ENCODE measurements around the gene IL10RB.
"Not testable (repeated sequence)": the region's sequence is repeated elsewhere in the genome, so short reads cannot be mapped to it uniquely, and the experiment has no call there.

IL10RB gene

DNA sequence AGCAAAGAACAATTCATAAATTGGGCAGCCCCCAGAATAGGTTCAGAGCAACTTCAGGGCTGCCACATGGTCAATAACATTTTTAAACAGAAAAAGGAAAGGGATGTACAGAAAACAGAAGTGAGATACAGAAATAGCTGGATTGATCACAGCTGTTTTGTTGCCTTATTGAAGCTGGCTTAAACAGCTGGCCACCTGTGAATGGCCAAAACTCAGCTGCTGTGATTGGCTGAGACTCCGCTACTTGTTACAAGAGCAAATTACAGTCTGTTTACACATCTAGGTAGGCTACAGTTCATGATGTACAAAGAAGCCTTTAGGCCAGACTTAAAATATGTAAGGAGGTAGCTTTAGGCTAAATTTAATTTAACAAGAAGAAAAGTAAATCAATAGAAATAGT, 47.0 kb downstream of the IL10RB start:
- FAIRE-seq, result no peak

GRCh38 chr21:33313611-33314010, 47.4 kb downstream of the IL10RB start:
- FAIRE-seq (no peak), DNase-seq (ENCODE audit: insufficient read length, low spot score) (no peak)
- TF ChIP-seq POLR2A (IDR thresholded peaks at IDR 0.05; ENCODE audit: low read depth, low read length), result no peak

More for the DNA sequence above, 47.0 kb downstream of the IL10RB start:
- TF ChIP-seq POLR2A (IDR thresholded peaks at IDR 0.05; ENCODE audit: low read depth, low read length), result no peak
- DNase-seq (ENCODE audit: insufficient read length, low spot score), result no peak

- TF ChIP-seq POLR2A (IDR thresholded peaks at IDR 0.05; ENCODE audit: low read depth, low read length), result no peak
- FAIRE-seq (no peak), DNase-seq (ENCODE audit: insufficient read length, low spot score) (no peak)
These were observed 47.9 kb downstream of the IL10RB start for GRCh38 chr21:33314111-33314510.

- no peak for TF ChIP-seq POLR2A (IDR thresholded peaks at IDR 0.05; ENCODE audit: low read depth, low read length)
- DNase-seq (ENCODE audit: insufficient read length, low spot score), result no peak
- FAIRE-seq, result no peak
These were observed 50.0 kb downstream of the IL10RB start for GRCh38 chr21:33315946-33316710.

- TF ChIP-seq POLR2A (IDR thresholded peaks at IDR 0.05; ENCODE audit: low read depth, low read length), result no peak
These were observed 51.0 kb downstream of the IL10RB start for GRCh38 chr21:33317145-33317544.

GRCh38 chr21:33317786-33318486, 51.8 kb downstream of the IL10RB start:
- TF ChIP-seq POLR2A (IDR thresholded peaks at IDR 0.05; ENCODE audit: low read depth, low read length), result no peak
- no peak for FAIRE-seq
- no peak for DNase-seq (ENCODE audit: insufficient read length, low spot score)

More at GRCh38 chr21:33317145-33317544, 51.0 kb downstream of the IL10RB start:
- FAIRE-seq (no peak), DNase-seq (ENCODE audit: insufficient read length, low spot score) (no peak)

GRCh38 chr21:33321005-33321404, 54.8 kb downstream of the IL10RB start:
- not testable (repeated sequence) for DNase-seq (ENCODE audit: insufficient read length, low spot score); FAIRE-seq

DNA sequence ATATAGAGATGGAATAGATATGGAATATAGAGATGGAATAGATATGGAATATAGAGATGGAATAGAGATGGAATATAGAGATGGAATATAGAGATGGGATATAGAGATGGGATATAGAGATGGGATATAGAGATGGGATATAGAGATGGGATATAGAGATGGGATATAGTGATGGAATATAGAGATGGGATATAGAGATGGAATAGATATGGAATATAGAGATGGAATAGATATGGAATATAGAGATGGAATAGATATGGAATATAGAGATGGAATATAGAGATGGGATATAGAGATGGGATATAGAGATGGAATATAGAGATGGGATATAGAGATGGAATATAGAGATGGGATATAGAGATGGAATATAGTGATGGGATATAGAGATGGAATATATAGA, 57.4 kb downstream of the IL10RB start:
- not testable (repeated sequence) for FAIRE-seq; DNase-seq (ENCODE audit: insufficient read length, low spot score)

DNA sequence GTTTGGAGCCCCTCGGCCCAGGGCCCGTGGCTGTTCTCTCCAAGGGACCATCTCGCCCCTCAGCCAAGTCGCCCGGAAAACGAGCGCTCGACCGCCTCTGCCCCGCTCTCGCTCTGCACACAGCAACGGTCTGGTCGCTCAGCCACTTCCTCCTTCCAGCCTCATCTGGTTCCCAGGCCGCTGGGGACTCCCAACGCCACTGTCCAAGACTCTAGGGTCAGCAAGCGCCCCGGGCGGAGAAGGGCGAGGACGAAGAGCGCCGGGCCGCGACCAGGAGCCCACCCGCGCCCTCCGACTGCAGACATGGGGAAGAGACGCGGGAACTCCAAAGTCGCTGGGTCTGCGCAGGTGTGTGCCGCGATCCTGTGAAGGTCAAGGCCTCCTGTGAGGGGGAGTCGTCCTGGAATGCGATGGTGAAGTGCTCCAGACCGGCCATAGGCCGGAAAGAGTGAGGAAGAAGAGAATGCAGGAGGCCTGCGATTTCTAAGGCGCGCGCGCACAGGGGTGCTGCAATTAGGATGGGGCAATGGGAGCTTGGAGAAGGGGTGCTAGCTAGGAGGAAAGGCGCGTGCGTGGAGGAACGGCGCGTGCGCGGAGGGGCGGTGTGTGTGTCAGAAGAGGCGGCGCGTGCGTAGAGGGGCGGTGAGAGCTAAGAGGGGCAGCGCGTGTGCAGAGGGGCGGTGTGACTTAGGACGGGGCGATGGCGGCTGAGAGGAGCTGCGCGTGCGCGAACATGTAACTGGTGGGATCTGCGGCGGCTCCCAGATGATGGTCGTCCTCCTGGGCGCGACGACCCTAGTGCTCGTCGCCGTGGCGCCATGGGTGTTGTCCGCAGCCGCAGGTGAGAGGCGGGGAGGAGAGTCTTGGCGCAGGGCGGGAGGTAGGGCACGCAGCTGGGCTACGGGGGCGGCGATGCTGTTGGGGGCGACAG, 58.4 kb downstream of the IL10RB start, which contains the start of gene IFNAR1:
Gene IFNAR1 (plus strand): TSS at position 680 of the 931 bp plus-strand sequence. CDS start 86 bp downstream, at position 766.
- peak; percentile 85 for DNase-seq (ENCODE audit: insufficient read length, low spot score)
- peak; percentile 92 for TF ChIP-seq POLR2A (IDR thresholded peaks at IDR 0.05; ENCODE audit: low read depth, low read length)
- peak; percentile 79 for FAIRE-seq

GRCh38 chr21:33325222-33326067, 59.3 kb downstream of the IL10RB start:
- DNase-seq (ENCODE audit: insufficient read length, low spot score) (peak; percentile 47), FAIRE-seq (peak; percentile 58)
- TF ChIP-seq POLR2A (IDR thresholded peaks at IDR 0.05; ENCODE audit: low read depth, low read length), result no peak; the same call in 1 of the 2 replicates

DNA sequence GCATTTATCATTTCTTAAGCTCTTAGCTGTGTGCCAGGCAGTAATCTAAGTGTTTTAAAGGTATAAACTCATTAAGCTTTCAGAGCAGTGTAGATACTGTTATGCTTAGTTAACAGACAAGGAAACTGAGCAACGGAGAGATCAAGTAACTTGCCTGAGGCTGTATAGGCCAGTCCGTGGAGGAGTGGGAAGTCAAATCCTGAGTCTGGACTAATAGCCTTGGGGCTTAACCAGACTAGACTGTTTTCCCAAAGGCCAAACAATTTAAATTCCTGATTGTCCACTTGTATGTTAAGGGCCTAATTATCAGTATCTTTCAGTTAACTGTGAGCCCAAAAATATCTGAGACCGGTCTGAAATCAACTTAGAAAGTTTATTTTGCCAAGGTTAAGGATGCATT, 61.2 kb downstream of the IL10RB start:
- DNase-seq (ENCODE audit: insufficient read length, low spot score) (no peak), FAIRE-seq (no peak)
- no peak for TF ChIP-seq POLR2A (IDR thresholded peaks at IDR 0.05; ENCODE audit: low read depth, low read length)

DNA sequence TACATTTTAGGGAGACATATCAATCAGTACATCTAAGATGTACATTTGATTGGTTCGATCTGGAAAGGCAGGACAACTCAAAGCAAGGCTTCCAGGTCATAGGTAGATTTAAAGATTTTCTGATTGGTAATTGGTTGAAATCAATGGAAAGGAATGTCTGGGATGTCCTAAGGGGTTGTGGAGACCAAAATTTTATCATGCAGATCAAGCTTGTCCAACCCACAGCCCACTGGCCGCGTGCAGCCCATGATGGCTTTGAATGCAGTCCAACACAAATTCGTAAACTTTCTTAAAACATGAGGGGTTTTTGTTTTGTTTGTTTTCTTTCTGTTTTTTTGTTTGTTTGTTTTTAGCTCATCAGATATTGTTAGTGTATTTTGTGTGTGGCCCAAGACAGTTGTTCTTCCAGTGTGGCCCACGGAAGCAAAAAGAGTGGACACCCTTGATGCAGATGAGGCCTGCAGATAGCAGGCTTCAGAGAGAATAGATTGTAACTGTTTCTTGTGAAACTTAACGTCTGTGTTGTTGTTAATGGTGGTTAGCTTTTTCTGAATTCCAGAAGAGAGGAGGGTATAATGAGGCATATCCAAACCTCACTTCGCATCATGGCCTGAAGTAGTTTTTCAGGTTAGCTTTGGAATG, 61.7 kb downstream of the IL10RB start:
- no peak for TF ChIP-seq POLR2A (IDR thresholded peaks at IDR 0.05; ENCODE audit: low read depth, low read length)
- DNase-seq (ENCODE audit: insufficient read length, low spot score), result no peak

More for the DNA sequence above, 61.7 kb downstream of the IL10RB start:
- FAIRE-seq, result no peak
